ENCODE measurements around the gene BSG. TPM values are rescaled to one million over a fixed set of nuclear protein-coding genes. Genes with fewer than 3 reads are reported as not detected.
"Not testable (repeated sequence)": the region's sequence is repeated elsewhere in the genome, so short reads cannot be mapped to it uniquely, and the experiment has no call there.

The BSG gene
- total RNA-seq, 1 experiment from 2014 or later, result 911 TPM

DNA sequence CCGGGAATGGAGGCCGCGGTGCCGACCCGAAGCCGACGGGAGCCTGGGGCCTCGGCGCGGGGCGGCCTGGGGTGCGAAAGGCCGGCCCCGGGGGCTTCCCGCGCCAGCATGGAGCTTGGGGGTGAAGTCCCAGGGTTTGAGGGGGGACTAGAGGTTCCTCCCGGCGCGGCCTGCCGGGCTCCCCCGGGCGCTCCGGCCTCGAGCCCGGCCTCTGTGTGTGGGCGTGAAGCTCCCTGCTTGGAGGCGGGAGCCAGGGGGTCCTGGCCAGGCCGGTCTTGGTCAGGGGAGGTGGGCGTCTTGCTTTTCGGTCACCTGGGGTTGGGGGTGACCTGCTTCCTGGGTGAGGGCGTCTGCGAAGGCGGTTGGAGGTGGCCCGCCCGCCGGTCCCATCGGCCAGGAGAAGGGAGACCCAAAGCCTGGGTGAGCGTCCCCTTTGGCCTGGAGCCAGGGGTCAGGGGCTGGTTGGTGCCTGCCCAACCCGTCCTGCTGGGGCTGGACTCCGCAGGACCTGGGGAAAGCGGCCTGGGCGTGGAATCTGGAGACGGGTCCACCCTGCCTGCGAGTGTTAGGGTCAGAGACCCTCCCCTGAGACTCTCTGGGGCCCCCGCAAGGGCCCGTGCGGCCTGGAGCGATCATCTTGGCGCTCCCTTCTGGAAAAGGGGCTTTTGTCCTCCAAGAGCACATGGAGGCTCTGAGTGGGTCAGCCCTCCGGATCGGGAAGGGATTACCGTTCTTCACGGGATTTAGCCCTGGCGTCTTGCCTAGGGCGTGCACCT lies 535 bp downstream of the BSG start:
- DNase-seq (ENCODE audit: low read depth), result peak; percentile 63

DNA sequence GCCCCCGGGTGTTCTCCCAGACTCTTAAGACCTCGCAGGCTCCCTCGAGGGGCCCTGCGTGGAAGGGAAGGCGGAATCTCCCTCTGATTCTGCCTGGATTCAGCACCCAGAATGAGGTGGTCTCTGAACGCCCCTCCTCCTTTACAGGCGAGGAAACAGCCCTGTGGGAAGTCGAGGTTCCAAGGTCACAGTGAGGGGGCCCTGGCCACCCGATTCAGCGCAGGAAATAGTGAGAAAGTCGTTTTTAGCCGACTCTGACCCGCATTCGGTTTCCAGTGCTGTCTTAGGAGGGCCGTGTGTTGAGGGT lies 1.1 kb downstream of the BSG start:
- no peak for DNase-seq (ENCODE audit: low read depth)

- peak; percentile 58 for DNase-seq (ENCODE audit: low read depth)
These were observed 2.5 kb downstream of the BSG start for GRCh38 chr19:574658-575526.

GRCh38 chr19:575527-576506 lies 3.4 kb downstream of the BSG start:
- peak; percentile 79 for DNase-seq (ENCODE audit: low read depth)

- no peak for DNase-seq (ENCODE audit: low read depth)
These were observed 4.5 kb downstream of the BSG start for GRCh38 chr19:576768-577438.

DNA sequence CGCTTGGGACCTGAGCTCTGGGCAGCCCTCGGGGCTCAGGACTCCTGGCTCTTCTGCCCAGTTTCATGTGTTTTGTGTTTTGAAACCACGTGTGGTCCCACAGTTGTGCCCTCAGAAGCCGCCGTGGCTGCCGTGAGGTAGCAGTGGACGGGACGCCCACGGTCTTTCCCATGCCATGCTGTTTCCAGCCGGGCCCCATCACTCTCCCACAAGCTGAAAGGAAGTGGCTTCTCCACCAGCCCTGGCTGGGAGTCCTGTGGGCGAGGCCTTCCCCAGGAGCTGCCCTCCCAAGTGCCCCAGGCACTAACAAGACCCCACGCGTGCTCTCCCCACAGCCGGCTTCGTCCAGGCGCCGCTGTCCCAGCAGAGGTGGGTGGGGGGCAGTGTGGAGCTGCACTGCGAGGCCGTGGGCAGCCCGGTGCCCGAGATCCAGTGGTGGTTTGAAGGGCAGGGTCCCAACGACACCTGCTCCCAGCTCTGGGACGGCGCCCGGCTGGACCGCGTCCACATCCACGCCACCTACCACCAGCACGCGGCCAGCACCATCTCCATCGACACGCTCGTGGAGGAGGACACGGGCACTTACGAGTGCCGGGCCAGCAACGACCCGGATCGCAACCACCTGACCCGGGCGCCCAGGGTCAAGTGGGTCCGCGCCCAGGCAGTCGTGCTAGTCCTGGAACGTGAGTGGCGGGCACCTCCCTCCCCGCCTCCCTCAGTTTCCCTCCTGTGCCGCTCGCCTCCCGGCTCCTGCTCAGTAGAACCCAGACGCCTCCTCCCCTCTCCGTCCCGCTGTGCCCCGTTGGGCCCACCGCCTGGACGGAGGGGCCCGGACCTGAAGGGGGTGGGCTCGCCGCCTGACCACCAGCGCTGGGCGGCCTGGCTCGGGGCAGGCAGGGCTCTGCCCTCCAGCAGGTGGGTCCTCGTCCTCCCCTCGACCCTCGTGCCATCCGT lies 5.3 kb downstream of the BSG start:
- no peak for DNase-seq (ENCODE audit: low read depth)

DNA sequence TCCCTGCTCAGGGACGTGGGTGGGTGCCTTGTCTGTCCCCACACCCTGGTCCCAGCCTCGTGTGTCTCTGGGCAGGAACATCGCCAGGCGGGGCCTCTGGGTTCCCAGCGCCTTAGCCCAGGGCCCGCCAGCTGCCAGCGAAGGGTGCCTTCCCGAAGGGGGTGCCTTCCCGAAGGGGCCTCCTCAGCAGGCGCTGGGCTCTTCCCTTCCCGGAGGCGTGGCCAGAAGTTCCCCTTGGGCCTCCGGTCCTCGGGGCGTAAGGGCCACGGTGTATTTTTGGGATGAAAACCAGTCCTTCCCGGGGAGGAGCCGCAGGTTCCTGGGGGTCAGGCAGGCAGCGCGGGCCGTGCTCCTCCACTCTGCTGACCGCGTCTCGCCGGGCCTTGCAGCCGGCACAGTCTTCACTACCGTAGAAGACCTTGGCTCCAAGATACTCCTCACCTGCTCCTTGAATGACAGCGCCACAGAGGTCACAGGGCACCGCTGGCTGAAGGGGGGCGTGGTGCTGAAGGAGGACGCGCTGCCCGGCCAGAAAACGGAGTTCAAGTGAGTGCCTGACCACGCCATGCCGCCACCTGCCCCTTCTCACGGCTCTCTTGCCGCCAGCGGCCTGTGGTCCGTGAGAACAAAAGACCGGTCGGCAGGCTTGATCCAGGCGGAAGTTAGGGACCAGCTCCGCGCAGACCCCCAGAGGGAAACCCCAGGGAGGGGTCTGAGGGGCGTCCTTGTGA lies 6.9 kb downstream of the BSG start:
- no peak for DNase-seq (ENCODE audit: low read depth)

GRCh38 chr19:579842-580155 lies 7.4 kb downstream of the BSG start:
- no peak for DNase-seq (ENCODE audit: low read depth)

GRCh38 chr19:580274-580835 lies 8.0 kb downstream of the BSG start:
- DNase-seq (ENCODE audit: low read depth), result no peak

DNA sequence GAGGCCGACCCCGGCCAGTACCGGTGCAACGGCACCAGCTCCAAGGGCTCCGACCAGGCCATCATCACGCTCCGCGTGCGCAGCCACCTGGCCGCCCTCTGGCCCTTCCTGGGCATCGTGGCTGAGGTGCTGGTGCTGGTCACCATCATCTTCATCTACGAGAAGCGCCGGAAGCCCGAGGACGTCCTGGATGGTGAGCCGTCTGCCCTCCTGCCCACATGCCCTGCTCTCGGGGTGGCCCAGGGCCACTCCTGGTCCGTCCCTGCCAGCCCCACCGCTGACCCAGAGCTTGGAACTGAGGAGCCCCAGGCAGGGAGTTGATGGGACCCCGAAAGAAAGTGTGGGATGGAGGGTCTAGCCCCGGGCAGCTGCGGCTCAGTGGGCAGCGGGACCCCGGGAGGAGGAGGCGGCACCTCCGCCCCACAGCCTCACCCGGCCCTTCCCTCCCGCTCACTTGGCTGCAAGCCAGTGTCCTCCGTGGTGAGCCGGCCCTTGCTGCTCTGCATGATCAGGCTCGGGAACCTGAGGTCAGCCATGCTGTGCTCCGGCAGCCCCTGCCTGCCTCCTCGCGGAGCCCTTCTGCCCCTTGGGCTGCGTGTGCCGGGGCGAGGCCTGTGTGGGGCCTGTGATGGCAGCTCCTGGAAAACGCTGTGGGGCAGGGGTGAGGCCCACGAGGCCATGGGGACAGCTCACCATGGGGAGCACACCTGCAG lies 9.2 kb downstream of the BSG start:
- no peak for DNase-seq (ENCODE audit: low read depth)

GRCh38 chr19:582497-583197 lies 10.3 kb downstream of the BSG start:
- DNase-seq (ENCODE audit: low read depth), result peak; percentile 92

DNA sequence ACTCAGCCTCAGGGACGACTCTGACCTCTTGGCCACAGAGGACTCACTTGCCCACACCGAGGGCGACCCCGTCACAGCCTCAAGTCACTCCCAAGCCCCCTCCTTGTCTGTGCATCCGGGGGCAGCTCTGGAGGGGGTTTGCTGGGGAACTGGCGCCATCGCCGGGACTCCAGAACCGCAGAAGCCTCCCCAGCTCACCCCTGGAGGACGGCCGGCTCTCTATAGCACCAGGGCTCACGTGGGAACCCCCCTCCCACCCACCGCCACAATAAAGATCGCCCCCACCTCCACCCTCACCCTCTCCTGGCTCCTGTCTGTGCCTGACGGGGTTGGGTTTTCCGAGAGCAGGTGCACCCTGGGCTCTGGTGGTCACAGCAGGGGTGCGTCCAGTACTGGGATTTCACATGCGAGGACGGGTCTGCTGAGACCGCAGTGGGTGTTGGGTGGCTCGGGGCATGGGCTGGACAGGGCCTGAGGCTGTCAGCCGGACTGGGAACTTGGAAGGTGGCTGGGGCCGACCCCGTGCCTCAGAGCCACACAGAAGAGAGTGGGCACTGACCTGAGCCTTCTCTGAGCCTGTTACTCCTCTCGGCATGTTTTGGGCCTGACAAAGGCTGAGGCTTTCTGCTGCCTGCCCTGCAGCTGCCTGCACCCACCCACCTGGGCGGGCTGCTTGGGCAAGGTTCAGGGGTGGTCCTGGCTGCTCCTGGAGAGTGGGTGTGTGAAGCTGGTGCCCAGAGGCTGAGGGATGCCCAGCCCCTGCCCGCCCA lies 11.0 kb downstream of the BSG start:
- no peak for DNase-seq (ENCODE audit: low read depth)

DNA sequence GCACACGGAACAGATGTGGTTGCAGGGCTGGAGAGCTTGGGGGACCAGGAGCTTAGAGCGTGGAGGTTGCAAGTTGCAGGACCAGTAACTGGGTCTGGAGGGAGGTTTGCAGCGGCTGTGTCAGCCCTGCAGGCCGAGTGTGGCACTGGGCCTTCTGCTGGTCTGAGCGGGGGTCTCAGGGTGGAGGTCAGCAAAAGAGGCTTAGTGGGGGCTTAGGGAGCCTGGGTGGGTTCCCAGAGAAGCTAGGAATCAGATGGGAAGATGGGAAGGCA lies 11.5 kb downstream of the BSG start:
- DNase-seq (ENCODE audit: low read depth), result no peak

- DNase-seq (ENCODE audit: low read depth), result peak; percentile 68
These were observed 12.0 kb downstream of the BSG start for GRCh38 chr19:584240-585001.

DNA sequence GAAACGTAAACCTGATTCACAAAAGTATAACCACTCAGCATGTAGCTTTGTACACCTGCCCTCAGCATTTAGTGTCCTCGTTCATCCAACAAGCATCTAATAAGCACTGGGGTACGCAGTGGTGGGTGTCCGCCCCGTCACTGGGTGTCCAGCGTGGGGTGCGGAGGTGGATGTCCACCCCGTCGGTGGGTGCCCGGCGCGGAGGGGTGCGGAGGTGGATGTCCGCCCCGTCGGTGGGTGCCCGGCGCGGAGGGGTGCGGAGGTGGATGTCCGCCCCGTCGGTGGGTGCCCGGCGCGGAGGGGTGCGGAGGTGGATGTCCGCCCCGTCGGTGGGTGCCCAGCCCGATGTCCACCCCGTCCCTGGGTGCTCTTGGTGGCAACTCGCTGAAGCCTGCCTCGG lies 12.8 kb downstream of the BSG start:
- not testable (repeated sequence) for DNase-seq (ENCODE audit: low read depth)

GRCh38 chr19:585551-586110 lies 13.2 kb downstream of the BSG start:
- DNase-seq (ENCODE audit: low read depth), result peak; percentile 52

Measured in RPMI7951 (cell line).